Neural progenitor cell (in vitro differentiated cells): Measurements from ENCODE around the gene RPS3A. TPM values are rescaled to one million over a fixed set of nuclear protein-coding genes. Genes with fewer than 3 reads are reported as not detected.

Experiments used
- DNase-seq: peaks from one replicate; pipeline ENCODE4 v3.0.0-alpha.2; 2016; ENCODE audit warnings: low spot score
- H2AFZ ChIP-seq: fragments of 200-600 bp; sonication (generic); replicated peaks from 2 replicates; pipeline ENCODE4 v1.6.1; 2016; ENCODE audit warnings: antibody characterized with exemption
- H3F3A ChIP-seq: fragments of 200-600 bp; sonication (generic); 2 replicates; pipeline ENCODE4 v1.6.1; 2016; ENCODE audit warnings: antibody characterized with exemption, low read depth
- H3K27ac ChIP-seq: fragments of 200-600 bp; sonication (generic); 2 replicates; pipeline ENCODE4 v1.5.1; 2016; ENCODE audit warnings: mild to moderate bottlenecking
- H3K27me3 ChIP-seq: fragments of 200-600 bp; sonication (generic); 2 replicates; pipeline ENCODE4 v1.6.1; 2016; ENCODE audit warnings: mild to moderate bottlenecking, moderate library complexity
- H3K36me3 ChIP-seq: fragments of 200-600 bp; sonication (generic); 2 replicates; pipeline ENCODE4 v1.5.1; 2016
- H3K4me1 ChIP-seq: fragments of 200-600 bp; sonication (generic); 2 replicates; pipeline ENCODE4 v1.6.1; 2016; ENCODE audit warnings: mixed run types
- H3K4me2 ChIP-seq: fragments of 200-600 bp; sonication (generic); 2 replicates; pipeline ENCODE4 v1.6.1; 2016
- H3K4me3 ChIP-seq: fragments of 200-600 bp; sonication (generic); 2 replicates; pipeline ENCODE4 v1.5.1; 2016
- H3K79me2 ChIP-seq: fragments of 200-600 bp; sonication (generic); 2 replicates; pipeline ENCODE4 v1.6.1; 2016; ENCODE audit warnings: low read depth
- H3K9ac ChIP-seq: fragments of 200-600 bp; sonication (generic); 2 replicates; pipeline ENCODE4 v1.6.1; 2016
- H3K9me3 ChIP-seq: fragments of 200-600 bp; sonication (generic); 2 replicates; pipeline ENCODE4 v1.5.1; 2016; ENCODE audit warnings: low read depth
- H4K20me1 ChIP-seq: fragments of 200-600 bp; sonication (generic); 2 replicates; pipeline ENCODE4 v1.6.1; 2016; ENCODE audit warnings: low read depth
- H3K27ac Mint-ChIP-seq: 3 replicates; pipeline ENCODE4 v1.8.0; 2021; ENCODE audit warnings: mixed read lengths
- H3K27me3 Mint-ChIP-seq: 2 replicates; pipeline ENCODE4 v1.8.0; 2022; ENCODE audit warnings: low read depth, mild to moderate bottlenecking, inconsistent platforms, moderate library complexity, mixed read lengths; ENCODE audit not compliant: insufficient read depth
- H3K36me3 Mint-ChIP-seq: 3 replicates; pipeline ENCODE4 v1.8.0; 2021; ENCODE audit warnings: mixed read lengths
- H3K4me1 Mint-ChIP-seq: 3 replicates; pipeline ENCODE4 v1.8.0; 2021; ENCODE audit warnings: mixed read lengths
- H3K4me3 Mint-ChIP-seq: 3 replicates; pipeline ENCODE4 v1.8.0; 2021; ENCODE audit warnings: mild to moderate bottlenecking, moderate library complexity, mixed read lengths
- H3K9me3 Mint-ChIP-seq: 3 replicates; pipeline ENCODE4 v1.8.0; 2020; ENCODE audit warnings: mixed read lengths
- CTCF ChIP-seq: fragments of 200-600 bp; sonication (generic); IDR thresholded peaks from 2 replicates; pipeline ENCODE4 v1.5.1; 2017; ENCODE audit warnings: antibody characterized with exemption, mild to moderate bottlenecking
- EZH2 ChIP-seq: fragments of 200-600 bp; sonication (generic); IDR thresholded peaks from 2 replicates; pipeline ENCODE4 v1.6.1; 2017; ENCODE audit warnings: antibody characterized with exemption, mild to moderate bottlenecking, moderate library complexity
- EZH2phosphoT487 ChIP-seq: fragments of 200-600 bp; sonication (generic); IDR thresholded peaks from 2 replicates; pipeline ENCODE4 v1.6.1; 2017; ENCODE audit warnings: antibody characterized with exemption
- total RNA-seq: library from RNA; depleted of rRNA; stranded (reverse); fragments of >200 nt; gene quantifications from 2 replicates; pipeline ENCODE4 v1.2.3, GENCODE V29; 2015; ENCODE audit warnings: low replicate concordance

RPS3A gene
- total RNA-seq, 1 donor from 2014 or later, result 9,356 TPM

- Histone ChIP-seq H3K36me3 (peaks cover 9% of the 10 kb centered on the region), H3K9me3 (no peaks in the 10 kb centered on the region), H3K9ac (no peak overlapping the region), H4K20me1 (no peaks in the 10 kb centered on the region), H2AFZ (no peak overlapping the region), H3K4me3 (no peak overlapping the region), H3F3A (no peaks in the 10 kb centered on the region), H3K27ac (no peak overlapping the region), H3K27me3 (no peaks in the 10 kb centered on the region), H3K79me2 (no peaks in the 10 kb centered on the region), H3K4me1 (no peaks in the 10 kb centered on the region), H3K4me2 (no peak overlapping the region)
- Mint-ChIP-seq H3K9me3 (no peaks in the 10 kb centered on the region), H3K4me1 (no peaks in the 10 kb centered on the region), H3K27me3 (no peaks in the 10 kb centered on the region), H3K4me3 (no peak overlapping the region), H3K36me3 (peaks cover 35% of the 10 kb centered on the region), H3K27ac (no peak overlapping the region)
- DNase-seq, result no peak
- TF ChIP-seq EZH2 (no peak), EZH2phosphoT487 (no peak), CTCF (no peak)
Measured at GRCh38 chr4:151144329-151145072, 45.1 kb downstream of the RPS3A start.

- Histone ChIP-seq H3K4me3 (no peak overlapping the region), H3K27me3 (no peaks in the 10 kb centered on the region), H3K9me3 (no peaks in the 10 kb centered on the region), H3F3A (no peaks in the 10 kb centered on the region), H3K4me2 (no peak overlapping the region), H3K79me2 (no peaks in the 10 kb centered on the region), H2AFZ (no peak overlapping the region), H3K4me1 (no peaks in the 10 kb centered on the region), H3K27ac (no peak overlapping the region), H3K36me3 (peaks cover 9% of the 10 kb centered on the region), H3K9ac (no peak overlapping the region), H4K20me1 (no peaks in the 10 kb centered on the region)
- H3K9me3 Mint-ChIP-seq, result no peaks in the 10 kb centered on the region
- TF ChIP-seq EZH2 (no peak), CTCF (no peak), EZH2phosphoT487 (no peak)
- H3K27ac Mint-ChIP-seq, result no peak overlapping the region
- H3K36me3 Mint-ChIP-seq, result peaks cover 30% of the 10 kb centered on the region
- DNase-seq, result no peak
- no peak overlapping the region for H3K4me3 Mint-ChIP-seq
- H3K4me1 Mint-ChIP-seq, result no peaks in the 10 kb centered on the region
- no peaks in the 10 kb centered on the region for H3K27me3 Mint-ChIP-seq
Measured at GRCh38 chr4:151147000-151147399, 47.6 kb downstream of the RPS3A start.

GRCh38 chr4:151148261-151148660, 48.8 kb downstream of the RPS3A start:
- Histone ChIP-seq H3K9me3 (no peaks in the 10 kb centered on the region), H3K9ac (no peak overlapping the region), H3K4me3 (no peak overlapping the region), H3K36me3 (peaks cover 6% of the 10 kb centered on the region), H4K20me1 (no peaks in the 10 kb centered on the region), H2AFZ (no peak overlapping the region), H3K27ac (no peak overlapping the region), H3F3A (no peaks in the 10 kb centered on the region), H3K79me2 (no peaks in the 10 kb centered on the region), H3K4me1 (no peaks in the 10 kb centered on the region), H3K27me3 (no peaks in the 10 kb centered on the region), H3K4me2 (no peak overlapping the region)
- H3K36me3 Mint-ChIP-seq, result peaks cover 23% of the 10 kb centered on the region
- TF ChIP-seq EZH2, result no peak
- TF ChIP-seq EZH2phosphoT487, result no peak
- TF ChIP-seq CTCF, result no peak
- no peaks in the 10 kb centered on the region for H3K4me1 Mint-ChIP-seq
- H3K4me3 Mint-ChIP-seq, result no peak overlapping the region
- no peaks in the 10 kb centered on the region for H3K27me3 Mint-ChIP-seq
- H3K27ac Mint-ChIP-seq, result no peak overlapping the region
- no peaks in the 10 kb centered on the region for H3K9me3 Mint-ChIP-seq
- DNase-seq, result no peak
